IPS DF 6.9 (cell line): ENCODE data around the gene PLK3.
"Not testable (repeated sequence)": the region's sequence is repeated elsewhere in the genome, so short reads cannot be mapped to it uniquely, and the experiment has no call there.

ENCODE experiments used
- DNase-seq: peaks from one replicate; pipeline ENCODE4 v3.0.0-alpha.2; 2013; ENCODE audit warnings: low read depth, low spot score
- H3K27ac ChIP-seq: one replicate; pipeline ENCODE4 v1.5.1; 2013; ENCODE audit warnings: low read length, control low read depth
- H3K27me3 ChIP-seq: 2 replicates; pipeline ENCODE4 v1.6.1; 2013; ENCODE audit warnings: mild to moderate bottlenecking, low read length; ENCODE audit not compliant: control insufficient read depth, insufficient read depth
- H3K36me3 ChIP-seq: 2 replicates; pipeline ENCODE4 v1.6.1; 2013; ENCODE audit warnings: low read length; ENCODE audit not compliant: control insufficient read depth, insufficient read depth
- H3K4me1 ChIP-seq: 2 replicates; pipeline ENCODE4 v1.6.1; 2013; ENCODE audit warnings: low read length; ENCODE audit not compliant: control insufficient read depth, insufficient read depth
- H3K4me3 ChIP-seq: 2 replicates; pipeline ENCODE4 v1.5.1; 2013; ENCODE audit warnings: mild to moderate bottlenecking, low read length
- H3K9me3 ChIP-seq: 2 replicates; pipeline ENCODE4 v1.6.1; 2013; ENCODE audit warnings: low read length, inconsistent platforms; ENCODE audit not compliant: control insufficient read depth, insufficient read depth
- WGBS: extraction: QIAGEN DNeasy Blood & Tissue Kit; methylation state at CpG from one replicate; pipeline ENCODE4 v1.1.7; 2013; ENCODE audit warnings: mixed read lengths, missing lambda C conversion rate; ENCODE audit not compliant: insufficient read length, insufficient coverage; 5-methylcytosine and 5-hydroxymethylcytosine counted together

PLK3 gene

DNA sequence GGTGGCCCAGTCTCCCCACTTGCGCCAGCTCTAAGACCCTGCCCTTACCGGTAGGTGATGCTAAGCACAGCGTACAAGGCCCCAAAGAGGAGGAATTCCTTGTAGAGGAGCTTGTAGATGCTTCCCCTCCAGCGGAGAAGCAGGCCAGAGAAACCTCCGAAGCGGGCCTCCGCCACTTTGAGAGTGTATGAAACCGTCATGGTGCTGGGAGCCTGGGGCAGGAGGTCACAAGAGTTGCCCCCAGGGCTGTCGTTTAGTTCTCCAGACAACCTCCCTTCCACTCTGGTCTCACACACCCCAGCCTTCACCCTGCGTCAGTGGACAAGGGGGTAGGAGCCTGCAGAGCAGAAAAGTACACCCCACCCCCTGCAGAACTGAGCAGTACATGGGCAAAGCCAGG is 12.7 kb upstream of the PLK3 start:
- WGBS = no CpG with 5 or more reads among the region's 10 CpGs
- H3K27me3 ChIP-seq = no peaks in the 10 kb centered on the region
- H3K4me3 ChIP-seq = no peak overlapping the region

GRCh38 chr1:44788120-44788860 is 11.9 kb upstream of the PLK3 start, which contains the start of gene BEST4:
Gene BEST4 (minus strand): TSS chr1:44788170. CDS start chr1:44787705, 465 bp downstream.
- H3K4me3 ChIP-seq = no peak within 1 kb of the TSS
- no peak for DNase-seq
- no peaks in the 10 kb centered on the region for H3K27me3 ChIP-seq
- H3K4me1 ChIP-seq = peaks cover 7% of the 10 kb centered on the region
- no CpG with 5 or more reads among the region's 9 CpGs for WGBS
- H3K9me3 ChIP-seq = no peaks in the 10 kb centered on the region
- no peaks in the 10 kb centered on the region for H3K36me3 ChIP-seq
- no peak within 1 kb of the TSS for H3K27ac ChIP-seq

More for the DNA sequence above, 12.7 kb upstream of the PLK3 start:
- Histone ChIP-seq H3K4me1 (peaks cover 7% of the 10 kb centered on the region), H3K9me3 (no peaks in the 10 kb centered on the region), H3K27ac (no peak overlapping the region), H3K36me3 (no peaks in the 10 kb centered on the region)
- no peak for DNase-seq

GRCh38 chr1:44790968-44791801 is 9.0 kb upstream of the PLK3 start:
- no peaks in the 10 kb centered on the region for H3K36me3 ChIP-seq
- H3K27ac ChIP-seq = no peak overlapping the region
- no peak for DNase-seq
- no peaks in the 10 kb centered on the region for H3K9me3 ChIP-seq
- no peaks in the 10 kb centered on the region for H3K27me3 ChIP-seq
- H3K4me1 ChIP-seq = peaks cover 6% of the 10 kb centered on the region
- H3K4me3 ChIP-seq = no peak overlapping the region
- WGBS = no CpG with 5 or more reads among the region's 7 CpGs

GRCh38 chr1:44792736-44793502 is 7.3 kb upstream of the PLK3 start:
- no peak overlapping the region for H3K27ac ChIP-seq
- WGBS = no CpG with 5 or more reads among the region's 9 CpGs
- H3K4me1 ChIP-seq = no peaks in the 10 kb centered on the region; the same call in 1 of the 2 replicates
- no peak overlapping the region for H3K4me3 ChIP-seq
- no peak for DNase-seq
- no peaks in the 10 kb centered on the region for H3K9me3 ChIP-seq
- no peaks in the 10 kb centered on the region for H3K27me3 ChIP-seq
- H3K36me3 ChIP-seq = no peaks in the 10 kb centered on the region

- DNase-seq, H3K4me3 ChIP-seq, H3K4me1 ChIP-seq, H3K27ac ChIP-seq, H3K9me3 ChIP-seq, H3K27me3 ChIP-seq, H3K36me3 ChIP-seq: not testable (repeated sequence)
- no CpG with 5 or more reads among the region's 8 CpGs for WGBS
These were observed 2.3 kb upstream of the PLK3 start for GRCh38 chr1:44797886-44798285.

- no peak for DNase-seq
- no CpG with 5 or more reads among the region's 10 CpGs for WGBS
- peaks cover 3% of the 10 kb centered on the region; the same call in 1 of the 2 replicates for H3K4me1 ChIP-seq
- no peaks in the 10 kb centered on the region for H3K36me3 ChIP-seq
- no peaks in the 10 kb centered on the region for H3K27me3 ChIP-seq
- no peak overlapping the region for H3K27ac ChIP-seq
- no peaks in the 10 kb centered on the region for H3K9me3 ChIP-seq
- no peak overlapping the region for H3K4me3 ChIP-seq
These were observed 1.5 kb upstream of the PLK3 start for GRCh38 chr1:44798481-44799365.

DNA sequence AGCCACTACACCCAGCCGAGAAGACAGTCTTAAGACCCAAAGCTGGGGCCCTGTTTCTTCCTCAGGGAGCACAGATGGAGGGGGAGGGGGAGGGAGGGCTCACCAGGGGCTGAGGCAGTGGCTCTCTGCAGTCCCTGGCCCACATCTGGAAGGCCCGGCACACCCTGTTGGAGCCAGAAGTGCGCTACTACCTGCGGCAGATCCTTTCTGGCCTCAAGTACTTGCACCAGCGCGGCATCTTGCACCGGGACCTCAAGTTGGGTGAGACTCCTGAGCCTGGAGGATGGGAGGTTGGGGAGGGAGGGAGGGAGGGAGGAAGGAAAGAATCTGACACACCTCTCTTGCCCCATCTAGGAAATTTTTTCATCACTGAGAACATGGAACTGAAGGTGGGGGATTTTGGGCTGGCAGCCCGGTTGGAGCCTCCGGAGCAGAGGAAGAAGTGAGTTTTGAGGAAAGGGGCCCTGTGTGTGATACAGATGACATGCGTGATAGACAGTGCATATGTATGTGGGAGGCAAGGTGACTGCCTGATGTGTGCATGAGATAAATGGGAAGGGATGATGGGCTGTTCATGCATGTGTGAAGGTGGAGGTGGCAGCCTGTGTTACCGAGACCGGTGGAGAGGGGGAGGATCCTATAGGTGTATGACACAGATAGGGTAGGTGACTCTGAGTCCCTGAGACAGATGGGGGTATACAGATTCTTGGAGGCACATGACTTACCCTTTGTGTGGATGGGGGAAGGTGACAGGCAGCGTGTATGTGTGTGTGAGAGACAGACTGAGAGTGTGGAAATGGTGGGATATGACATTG is 1.5 kb downstream of the PLK3 start:
- H3K4me3 ChIP-seq = no peak overlapping the region

DNA sequence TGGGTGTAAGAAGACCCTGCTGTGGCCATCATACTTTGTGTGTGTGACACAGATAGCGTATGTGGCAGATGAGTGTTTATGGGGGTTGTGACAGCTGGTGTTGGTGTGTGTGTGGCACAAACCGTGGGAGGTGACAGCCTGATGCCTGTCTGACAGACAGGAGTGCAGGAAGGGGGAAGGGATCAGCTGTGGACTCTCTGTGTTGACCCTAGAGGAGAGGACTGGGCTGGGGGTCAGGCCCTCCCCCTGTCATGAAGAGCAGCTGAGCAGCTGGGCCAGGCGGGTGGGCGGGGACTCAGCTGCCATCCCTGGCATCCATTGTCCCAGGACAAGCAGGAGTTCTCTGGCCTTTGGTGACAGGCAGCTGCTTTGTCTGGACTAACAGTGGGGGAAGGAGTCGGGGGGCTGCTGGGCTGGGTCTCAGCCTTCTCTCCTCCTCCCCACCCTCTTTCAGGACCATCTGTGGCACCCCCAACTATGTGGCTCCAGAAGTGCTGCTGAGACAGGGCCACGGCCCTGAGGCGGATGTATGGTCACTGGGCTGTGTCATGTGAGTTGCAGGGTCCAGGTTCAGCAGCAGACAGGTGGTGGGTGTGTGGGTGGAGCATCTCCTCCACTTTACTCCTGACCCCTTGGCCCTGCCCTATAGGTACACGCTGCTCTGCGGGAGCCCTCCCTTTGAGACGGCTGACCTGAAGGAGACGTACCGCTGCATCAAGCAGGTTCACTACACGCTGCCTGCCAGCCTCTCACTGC is 2.3 kb downstream of the PLK3 start:
- peaks cover 7% of the 10 kb centered on the region for H3K4me1 ChIP-seq
- no peak for DNase-seq
- no CpG with 5 or more reads among the region's 13 CpGs for whole genome bisulfite sequencing
- no peak overlapping the region for H3K27ac ChIP-seq
- H3K9me3 ChIP-seq = no peaks in the 10 kb centered on the region
- no peaks in the 10 kb centered on the region for H3K27me3 ChIP-seq
- H3K4me3 ChIP-seq = no peak overlapping the region; the same call in 1 of the 2 replicates
- H3K36me3 ChIP-seq = peaks cover 10% of the 10 kb centered on the region; the same call in 1 of the 2 replicates

More for the DNA sequence above, 1.5 kb downstream of the PLK3 start:
- DNase-seq = no peak
- no CpG with 5 or more reads among the region's 13 CpGs for WGBS
- Histone ChIP-seq H3K36me3 (peaks cover 10% of the 10 kb centered on the region; the same call in 1 of the 2 replicates), H3K27ac (no peak overlapping the region), H3K9me3 (no peaks in the 10 kb centered on the region), H3K4me1 (peaks cover 5% of the 10 kb centered on the region), H3K27me3 (no peaks in the 10 kb centered on the region)

- no peaks in the 10 kb centered on the region for H3K9me3 ChIP-seq
- no peak for DNase-seq
- H3K27ac ChIP-seq = no peak overlapping the region
- WGBS = no CpG with 5 or more reads among the region's 9 CpGs
- H3K4me1 ChIP-seq = peaks cover 12% of the 10 kb centered on the region
- no peak overlapping the region; the same call in 1 of the 2 replicates for H3K4me3 ChIP-seq
- no peaks in the 10 kb centered on the region for H3K27me3 ChIP-seq
- H3K36me3 ChIP-seq = peaks cover 10% of the 10 kb centered on the region; the same call in 1 of the 2 replicates
These were observed 2.8 kb downstream of the PLK3 start for GRCh38 chr1:44803062-44803311.
